GM18907 (cell line): Measurements from ENCODE around the gene TEX10.
"Not testable (repeated sequence)": the region's sequence is repeated elsewhere in the genome, so short reads cannot be mapped to it uniquely, and the experiment has no call there.

Source experiments
- ATAC-seq: cut with Tn5 transposase; IDR thresholded peaks from one replicate; pipeline ENCODE4 v1.9.1; 2021; ENCODE audit warnings: mild to moderate bottlenecking, moderate library complexity; ENCODE audit not compliant: unreplicated experiment

TEX10 gene

GRCh38 chr9:100350188-100350587 lies 2.6 kb downstream of the TEX10 start:
- ATAC-seq: no peak

DNA sequence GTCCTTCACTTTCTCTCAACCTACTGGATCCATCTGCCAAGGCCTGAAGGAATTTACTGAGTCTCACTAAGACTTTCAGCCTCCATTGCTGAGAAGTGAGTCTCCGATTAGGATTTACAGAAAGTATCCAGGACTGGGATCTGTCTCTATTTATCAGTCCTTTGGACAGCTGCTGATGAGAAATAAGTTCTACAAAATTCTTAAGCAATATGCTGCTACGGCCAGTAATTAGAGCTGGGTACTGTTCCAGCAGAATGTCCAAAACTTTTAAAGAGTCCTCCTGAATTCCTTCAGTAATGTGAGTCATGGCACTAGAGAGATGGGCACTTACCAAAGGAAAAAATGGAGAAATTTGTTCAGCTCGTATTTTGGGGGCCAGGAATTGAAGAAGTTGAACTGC lies 5.9 kb downstream of the TEX10 start:
- ATAC-seq: no peak

DNA sequence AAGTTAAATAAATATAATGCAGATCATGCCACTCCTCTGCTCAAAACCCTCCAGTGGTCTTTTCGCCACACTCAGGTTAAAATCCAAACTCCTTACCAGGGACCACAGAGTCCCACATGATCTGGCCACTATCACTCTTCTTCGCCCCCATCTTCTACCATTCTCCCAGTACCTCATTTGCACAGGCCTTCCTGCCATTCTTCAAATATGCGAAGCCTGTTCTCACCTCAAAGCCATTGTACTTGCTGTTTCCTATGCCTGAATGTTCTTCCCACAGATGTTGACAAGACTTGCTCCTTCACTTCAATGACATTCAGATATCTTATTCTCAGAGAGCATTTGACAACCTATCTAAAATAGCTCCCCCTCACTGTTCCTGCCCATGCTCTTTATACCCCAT lies 10.9 kb downstream of the TEX10 start:
- no peak for ATAC-seq

- ATAC-seq: no peak
These were observed 12.5 kb downstream of the TEX10 start for GRCh38 chr9:100340224-100340623.

DNA sequence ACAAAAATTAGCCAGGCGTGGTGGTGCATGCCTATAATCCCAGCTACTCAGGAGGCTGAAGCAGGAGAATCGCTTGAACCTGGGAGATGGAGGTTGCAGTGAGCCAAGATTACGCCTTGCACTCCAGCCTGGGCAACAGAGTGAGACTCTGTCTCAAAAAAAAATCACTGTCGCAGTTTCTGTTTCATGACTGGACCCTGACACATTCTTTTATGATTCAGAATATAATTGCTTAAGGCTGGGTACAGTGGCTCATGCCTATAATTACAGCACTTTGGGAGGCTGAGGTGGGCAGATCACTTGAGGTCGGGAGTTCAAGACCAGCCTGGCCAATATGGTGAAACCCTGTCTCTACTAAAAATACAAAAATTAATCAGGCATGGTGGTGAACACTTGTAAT lies 14.0 kb downstream of the TEX10 start:
- ATAC-seq: not testable (repeated sequence)

DNA sequence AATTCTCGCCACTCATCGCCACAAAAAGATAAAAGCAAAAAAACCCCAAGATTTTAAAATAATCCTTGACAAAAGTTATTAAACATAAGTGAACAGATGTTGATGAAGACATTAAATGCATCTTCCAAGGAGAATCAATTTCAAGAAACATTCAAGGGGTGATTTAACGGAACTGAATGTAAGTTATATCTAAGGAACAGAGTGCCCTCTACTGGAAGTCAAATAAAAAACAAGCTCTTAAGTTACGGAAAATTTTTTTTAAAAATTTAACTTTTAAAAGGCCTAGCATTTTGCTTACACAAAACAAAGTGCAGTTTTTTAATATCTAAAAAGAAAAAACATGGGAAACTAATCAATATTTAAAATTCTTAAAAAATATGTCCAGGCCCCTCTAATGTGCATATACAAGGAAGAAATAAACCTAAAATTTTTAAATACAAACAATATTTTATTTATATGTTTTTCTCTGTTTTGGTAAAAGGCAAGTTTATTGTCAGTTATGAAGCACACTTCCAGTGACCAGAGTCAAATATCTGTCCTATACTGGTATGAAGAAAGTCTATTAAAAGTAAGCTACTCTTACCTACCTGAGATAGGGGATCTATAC lies 28.0 kb downstream of the TEX10 start:
- no peak for ATAC-seq

DNA sequence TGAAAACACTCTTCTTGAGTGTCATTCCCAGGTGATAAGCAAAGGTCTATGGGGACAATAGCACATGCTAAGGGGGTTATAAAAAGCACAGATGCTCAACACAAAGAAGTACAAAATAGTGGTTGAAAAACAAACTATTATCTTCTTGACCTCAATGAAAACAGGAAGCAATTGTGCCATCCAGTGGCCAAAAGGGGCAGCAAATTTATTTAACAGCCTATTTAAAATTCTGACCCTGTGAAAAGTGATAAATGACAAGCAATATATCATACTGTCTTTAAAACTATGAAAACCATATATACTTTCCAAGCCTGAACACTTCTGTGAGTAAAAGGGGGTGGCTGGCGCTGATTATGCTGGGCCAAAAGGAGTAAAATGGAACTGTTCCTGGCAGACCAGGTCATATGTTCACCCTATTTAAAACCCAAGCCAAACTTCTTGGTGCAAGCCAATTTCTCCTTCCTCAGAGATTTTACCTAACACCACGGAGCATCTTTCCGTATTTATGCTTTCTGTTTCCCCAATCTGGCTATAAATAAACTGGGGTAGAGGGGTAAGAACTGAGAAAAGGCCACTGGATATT lies 29.7 kb downstream of the TEX10 start:
- no peak for ATAC-seq

DNA sequence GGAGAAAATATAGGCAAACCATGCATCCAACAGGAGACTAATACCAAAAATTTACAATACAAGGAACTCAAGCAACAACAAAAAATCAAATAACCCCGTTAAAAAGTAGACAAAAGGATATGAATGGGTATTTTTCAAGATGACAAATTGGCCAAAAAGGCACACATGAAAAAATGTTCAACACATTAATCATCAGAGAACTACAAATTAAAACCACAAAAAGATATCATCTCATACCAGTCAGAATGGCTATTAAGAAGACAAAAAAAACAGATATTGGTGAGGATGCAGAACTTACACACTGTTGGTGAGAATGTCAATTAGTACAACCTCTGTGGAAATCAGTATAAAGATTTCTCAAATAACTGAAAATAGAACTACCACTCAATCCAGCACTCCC lies 35.0 kb downstream of the TEX10 start:
- ATAC-seq: no peak

DNA sequence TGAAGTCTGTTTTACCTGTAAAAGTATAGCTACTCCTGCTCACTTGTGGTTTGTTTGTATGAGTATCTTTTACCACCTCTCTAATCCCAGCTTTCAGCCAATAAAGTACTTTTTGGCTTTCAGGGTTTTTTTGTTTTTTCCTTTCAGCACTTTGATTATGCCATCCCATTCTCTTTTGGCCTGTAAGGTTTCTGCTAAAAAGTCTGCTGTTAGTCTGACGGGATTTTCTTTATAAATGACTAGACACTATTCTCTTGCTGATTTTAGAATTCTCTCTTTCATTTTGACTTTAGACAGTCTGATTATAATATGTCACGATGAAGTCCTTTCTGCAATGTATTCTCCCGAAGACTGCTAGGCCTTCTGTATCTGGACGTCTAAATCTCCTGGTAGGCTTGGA lies 37.2 kb downstream of the TEX10 start:
- no peak for ATAC-seq

- ATAC-seq: no peak
These were observed 42.8 kb downstream of the TEX10 start for GRCh38 chr9:100309992-100310391.

- no peak for ATAC-seq
These were observed 43.7 kb downstream of the TEX10 start for GRCh38 chr9:100308965-100309564.

- no peak for ATAC-seq
These were observed 45.7 kb downstream of the TEX10 start for GRCh38 chr9:100307080-100307479.

DNA sequence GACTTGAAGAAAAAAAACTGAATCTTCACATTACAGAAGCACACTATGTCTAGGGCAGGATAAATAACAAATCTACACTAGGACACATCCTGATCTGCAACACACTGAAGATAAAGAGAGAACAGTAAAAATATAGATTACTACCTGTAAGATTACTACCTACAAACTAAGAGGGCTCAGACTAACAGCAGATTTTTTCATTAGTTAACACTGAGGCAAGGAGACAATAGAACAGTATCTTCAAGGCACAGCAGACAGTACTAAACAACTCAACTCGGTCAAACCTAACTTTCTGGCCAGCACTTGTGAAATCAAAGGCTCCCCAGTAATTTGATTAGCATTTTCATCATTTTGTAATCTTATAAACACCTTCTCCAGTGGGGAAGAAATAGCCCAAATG lies 46.5 kb downstream of the TEX10 start:
- no peak for ATAC-seq

GRCh38 chr9:100303747-100304146 lies 49.0 kb downstream of the TEX10 start:
- ATAC-seq: no peak

- no peak for ATAC-seq
These were observed 54.4 kb downstream of the TEX10 start for GRCh38 chr9:100298378-100298777.

DNA sequence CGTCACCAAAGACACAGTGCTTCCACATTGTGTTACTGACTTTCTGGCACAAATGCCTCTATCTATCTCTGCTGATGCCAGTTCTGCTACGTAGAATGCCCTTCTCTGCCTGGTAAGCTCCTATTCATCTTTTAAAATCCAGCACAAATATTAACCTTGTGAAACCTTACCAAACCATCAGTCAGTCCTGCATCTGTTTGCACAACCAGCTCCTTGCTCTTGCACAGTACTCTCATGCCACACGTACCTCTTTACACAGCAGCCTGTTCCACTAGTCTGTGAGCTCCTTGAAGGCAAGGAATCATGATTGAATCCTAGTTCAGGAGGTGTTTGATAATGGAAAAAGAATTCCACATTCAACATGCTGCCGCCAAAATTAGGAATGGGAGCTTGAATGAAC lies 56.3 kb downstream of the TEX10 start:
- no peak for ATAC-seq

GRCh38 chr9:100295240-100295639 lies 57.5 kb downstream of the TEX10 start:
- no peak for ATAC-seq

GRCh38 chr9:100294806-100295205 lies 57.9 kb downstream of the TEX10 start:
- ATAC-seq: no peak

- no peak for ATAC-seq
These were observed 58.4 kb downstream of the TEX10 start for GRCh38 chr9:100294341-100294740.

GRCh38 chr9:100292414-100292813 lies 60.3 kb downstream of the TEX10 start:
- ATAC-seq: no peak

GRCh38 chr9:100290714-100291113 lies 62.0 kb downstream of the TEX10 start:
- no peak for ATAC-seq

- ATAC-seq: no peak
These were observed 65.6 kb downstream of the TEX10 start for GRCh38 chr9:100287186-100287585.

- no peak for ATAC-seq
These were observed 66.5 kb downstream of the TEX10 start for GRCh38 chr9:100286257-100286656.
